ENCODE measurements around the gene MPIG6B.

- TF ChIP-seq CTCF (IDR thresholded peaks at IDR 0.05) (no peak), POLR2A (IDR thresholded peaks at IDR 0.05) (no peak)
Observed at GRCh38 chr6:31711233-31711632, 11.9 kb upstream of the MPIG6B start.

Measured in heart left ventricle (tissue), 13 donors.